CD4-positive, alpha-beta T cell treated with Interleukin-1 beta for 1 hour (primary cell): Measurements from ENCODE around the gene IZUMO1R.
"Not testable (repeated sequence)": the region's sequence is repeated elsewhere in the genome, so short reads cannot be mapped to it uniquely, and the experiment has no call there.

Experiments used
- DNase-seq, 2 donors: peaks; one replicate each; pipeline ENCODE4 v3.0.0-alpha.2; 2020 to 2022

The IZUMO1R gene

GRCh38 chr11:94326947-94327346, 22.6 kb downstream of the IZUMO1R start:
- DNase-seq, result no peak

GRCh38 chr11:94328587-94329080, 24.3 kb downstream of the IZUMO1R start:
- DNase-seq, result no peak

- no peak for DNase-seq
These were observed 25.1 kb downstream of the IZUMO1R start for GRCh38 chr11:94329501-94329900.

GRCh38 chr11:94330789-94331188, 26.4 kb downstream of the IZUMO1R start:
- no peak for DNase-seq

- no peak for DNase-seq
These were observed 28.4 kb downstream of the IZUMO1R start for GRCh38 chr11:94332814-94333213.

- DNase-seq, result no peak
These were observed 31.7 kb downstream of the IZUMO1R start for GRCh38 chr11:94336033-94336432.

- DNase-seq, result no peak
These were observed 34.3 kb downstream of the IZUMO1R start for GRCh38 chr11:94338651-94339050.

- DNase-seq, result no peak
These were observed 37.9 kb downstream of the IZUMO1R start for GRCh38 chr11:94342250-94342649.

GRCh38 chr11:94343495-94343894, 39.1 kb downstream of the IZUMO1R start:
- DNase-seq, result no peak

- not testable (repeated sequence) for DNase-seq
These were observed 41.9 kb downstream of the IZUMO1R start for GRCh38 chr11:94346311-94346710.

GRCh38 chr11:94350850-94351563, 46.6 kb downstream of the IZUMO1R start:
- DNase-seq, result not testable (repeated sequence)
